NOMO-1 treated with DMSO at 0.1 percent for 48 hours (cell line): ENCODE measurements around the gene DEF6.

Source experiments
- DNase-seq: peaks from one replicate; lab custom pipeline; 2025; ENCODE audit not compliant: unreplicated experiment; lab: John Stamatoyannopoulos, UW

The DEF6 gene

GRCh38 chr6:35342258-35343091 is 44.9 kb downstream of the DEF6 start, which contains the start of gene PPARD:
Gene PPARD, plus strand, starts transcription at chr6:35342558. Its CDS starts 68,530 bp downstream, at chr6:35411088.
- peak; percentile 86 for DNase-seq

- DNase-seq: peak; percentile 81
Observed at GRCh38 chr6:35343092-35343834, 45.6 kb downstream of the DEF6 start.

GRCh38 chr6:35343835-35344550 is 46.4 kb downstream of the DEF6 start:
- no peak for DNase-seq

- DNase-seq: no peak
Observed at GRCh38 chr6:35351422-35351821, 53.8 kb downstream of the DEF6 start.

- no peak for DNase-seq
Observed at GRCh38 chr6:35352735-35353134, 55.1 kb downstream of the DEF6 start.

- DNase-seq: no peak
Observed at GRCh38 chr6:35354361-35355135, 56.9 kb downstream of the DEF6 start.

- DNase-seq: no peak
Observed at GRCh38 chr6:35356391-35356790, 58.8 kb downstream of the DEF6 start.

GRCh38 chr6:35357677-35358076 is 60.1 kb downstream of the DEF6 start:
- no peak for DNase-seq

GRCh38 chr6:35358086-35358485 is 60.5 kb downstream of the DEF6 start:
- no peak for DNase-seq

- DNase-seq: no peak
Observed at GRCh38 chr6:35359346-35359743, 61.7 kb downstream of the DEF6 start.

GRCh38 chr6:35359744-35360348 is 62.2 kb downstream of the DEF6 start:
- DNase-seq: no peak

- DNase-seq: no peak
Observed at GRCh38 chr6:35360349-35361138, 62.9 kb downstream of the DEF6 start.

- no peak for DNase-seq
Observed at GRCh38 chr6:35362200-35362599, 64.6 kb downstream of the DEF6 start.

- peak; percentile 93 for DNase-seq
Observed at GRCh38 chr6:35363293-35363750, 65.7 kb downstream of the DEF6 start.

- DNase-seq: no peak
Observed at GRCh38 chr6:35365594-35366203, 68.1 kb downstream of the DEF6 start.

GRCh38 chr6:35366204-35366596 is 68.6 kb downstream of the DEF6 start:
- no peak for DNase-seq

GRCh38 chr6:35367646-35368037 is 70.0 kb downstream of the DEF6 start:
- DNase-seq: no peak

GRCh38 chr6:35368038-35368887 is 70.6 kb downstream of the DEF6 start:
- DNase-seq: peak; percentile 6
